Activated naive CD8-positive, alpha-beta T cell treated with anti-CD3 and anti-CD28 coated beads, Interleukin-2, amount 50 U/mL, for 24 hours (primary cell): ENCODE results near the gene AMOTL2.

ENCODE experiments used
- ATAC-seq: fragments of 150-1000 bp; cut with Tn5 transposase; one replicate; pipeline ENCODE4 v1.10.0; 2021
- DNase-seq: peaks from one replicate; pipeline ENCODE4 v3.0.0; 2021
- H3K27ac Mint-ChIP-seq: one replicate; pipeline ENCODE4 v1.8.0; 2021; ENCODE audit warnings: mild to moderate bottlenecking, mixed read lengths
- H3K27me3 Mint-ChIP-seq: one replicate; pipeline ENCODE4 v1.8.0; 2021; ENCODE audit warnings: mixed read lengths
- H3K36me3 Mint-ChIP-seq: one replicate; pipeline ENCODE4 v1.8.0; 2021; ENCODE audit warnings: low read depth, mixed read lengths
- H3K4me1 Mint-ChIP-seq: one replicate; pipeline ENCODE4 v1.8.0; 2021; ENCODE audit warnings: mixed read lengths
- H3K4me3 Mint-ChIP-seq: one replicate; pipeline ENCODE4 v1.8.0; 2021; ENCODE audit warnings: mild to moderate bottlenecking, moderate library complexity, mixed read lengths
- H3K9me3 Mint-ChIP-seq: one replicate; pipeline ENCODE4 v1.8.0; 2021; ENCODE audit warnings: mixed read lengths

AMOTL2 gene

DNA sequence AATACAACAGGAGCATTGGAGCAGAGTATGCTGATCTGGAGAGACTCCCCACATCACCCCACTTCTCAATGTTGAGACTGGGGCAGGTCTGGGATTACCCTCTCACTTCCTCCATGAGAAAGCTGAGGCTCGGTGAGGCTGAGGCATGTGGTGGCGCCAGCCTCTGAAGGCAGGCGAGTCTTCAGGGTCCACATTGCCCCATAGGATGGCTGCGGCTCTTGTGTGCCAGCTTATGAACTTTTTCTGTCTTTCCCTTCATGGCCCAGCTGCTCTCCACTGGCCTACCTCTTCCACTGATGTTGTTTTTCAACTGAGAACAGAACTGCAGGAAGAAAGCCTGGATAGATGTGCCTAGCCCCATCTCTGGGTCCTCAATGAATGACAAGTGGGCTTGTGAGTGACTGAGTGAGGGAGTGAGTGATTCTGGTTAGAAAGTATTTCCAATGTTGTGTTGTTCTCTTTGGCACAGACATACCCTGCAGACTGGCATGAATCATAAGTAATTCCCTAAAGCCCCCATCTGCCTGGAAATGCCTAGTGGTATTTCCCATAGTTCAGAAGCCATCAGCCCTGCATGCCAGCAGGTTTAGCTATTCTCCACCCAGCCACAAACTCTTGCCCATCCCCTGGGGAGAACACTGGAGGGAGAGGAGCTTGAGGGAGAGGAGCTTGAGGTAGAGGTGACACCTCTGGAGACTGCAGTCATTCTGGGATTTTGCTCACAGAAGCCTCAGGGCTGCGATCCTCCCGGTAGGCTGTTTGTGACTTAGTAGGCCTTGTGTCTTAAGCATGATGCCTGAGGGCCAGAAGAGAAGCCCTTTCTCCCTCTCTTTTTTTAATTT lies 56.9 kb downstream of the AMOTL2 start:
- no peaks in the 10 kb centered on the region for H3K36me3 Mint-ChIP-seq
- no peaks in the 10 kb centered on the region for H3K9me3 Mint-ChIP-seq
- peaks cover 29% of the 10 kb centered on the region for H3K27me3 Mint-ChIP-seq
- DNase-seq (no peak), ATAC-seq (no peak)
- no peak overlapping the region for H3K4me3 Mint-ChIP-seq
- peaks cover 3% of the 10 kb centered on the region for H3K4me1 Mint-ChIP-seq
- no peak overlapping the region for H3K27ac Mint-ChIP-seq

DNA sequence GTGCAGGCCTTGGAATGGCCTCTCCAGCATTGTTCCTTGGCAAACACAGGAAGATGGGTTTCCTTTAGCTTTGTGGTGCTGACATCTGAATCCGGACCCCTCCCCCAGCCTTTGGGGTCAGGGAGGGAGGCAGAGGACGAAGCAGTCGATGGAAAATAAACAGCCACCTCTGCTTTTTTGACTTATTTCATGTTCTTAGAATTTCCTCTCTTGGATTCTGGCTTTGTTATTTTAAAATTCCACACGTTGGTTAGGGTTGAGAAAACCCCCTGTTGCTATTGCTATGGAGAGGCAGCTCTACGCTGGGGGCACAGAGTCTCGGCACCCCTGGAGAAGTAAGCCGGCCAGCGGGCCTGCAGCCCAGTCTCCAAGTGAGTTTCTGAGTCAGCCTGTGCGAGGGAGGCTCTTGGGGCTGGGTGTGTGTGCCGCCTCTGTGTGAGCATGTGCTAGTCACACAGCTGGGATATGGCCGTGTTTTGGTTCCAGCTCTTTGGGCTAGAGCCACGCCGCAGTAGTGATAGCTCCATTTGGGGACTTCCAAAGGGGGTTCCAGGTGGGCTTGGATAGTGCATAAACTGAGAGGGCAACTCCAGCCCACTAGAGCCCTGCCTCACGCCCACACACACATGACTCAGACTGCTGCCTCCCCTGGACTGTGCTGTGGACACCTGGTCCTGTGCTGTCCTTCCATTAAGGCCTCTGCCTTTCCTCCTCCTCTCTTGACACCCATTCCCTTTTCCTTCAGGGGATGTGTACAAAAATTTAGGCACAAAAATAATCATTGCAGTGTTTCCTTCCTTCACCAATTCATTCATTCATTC lies 58.8 kb downstream of the AMOTL2 start:
- Mint-ChIP-seq H3K4me1 (peaks cover 3% of the 10 kb centered on the region), H3K27me3 (peaks cover 37% of the 10 kb centered on the region), H3K27ac (no peak overlapping the region), H3K36me3 (no peaks in the 10 kb centered on the region), H3K4me3 (no peak overlapping the region), H3K9me3 (no peaks in the 10 kb centered on the region)
- no peak for ATAC-seq
- DNase-seq = no peak

DNA sequence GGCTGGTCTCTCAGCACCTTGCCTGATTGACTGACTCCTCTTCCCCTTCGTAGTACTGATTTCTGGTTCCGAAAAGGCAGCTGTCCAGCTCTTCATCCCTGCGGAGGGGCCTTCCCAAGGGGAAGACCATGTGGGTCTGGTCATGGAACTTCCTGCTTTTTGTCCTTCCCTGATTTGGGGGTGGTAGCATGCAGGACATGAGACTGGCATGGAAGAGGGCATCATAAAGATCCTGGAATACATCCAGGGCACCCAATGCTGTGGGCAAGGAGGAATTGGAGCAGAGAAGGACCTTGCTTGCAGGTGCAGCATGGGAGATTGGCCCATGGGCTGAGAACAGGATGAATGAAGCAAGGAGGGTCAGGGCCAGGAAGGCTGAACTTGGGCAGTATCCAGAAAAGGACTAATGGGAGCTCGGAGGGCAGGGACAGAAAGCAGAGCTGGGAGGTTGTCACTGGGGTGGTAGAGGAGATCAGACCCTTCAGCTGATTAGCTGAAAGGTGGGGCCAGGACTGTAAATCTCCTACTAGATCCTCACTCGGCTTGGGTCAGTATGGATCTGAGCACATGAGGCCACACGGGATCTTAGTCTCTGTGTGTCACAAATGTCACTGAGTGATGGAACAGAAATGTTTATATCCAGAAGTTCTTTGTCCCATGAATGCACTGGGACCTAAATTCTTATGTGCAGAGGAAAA lies 59.5 kb downstream of the AMOTL2 start:
- H3K4me3 Mint-ChIP-seq = no peak overlapping the region
- H3K27ac Mint-ChIP-seq = no peak overlapping the region

DNA sequence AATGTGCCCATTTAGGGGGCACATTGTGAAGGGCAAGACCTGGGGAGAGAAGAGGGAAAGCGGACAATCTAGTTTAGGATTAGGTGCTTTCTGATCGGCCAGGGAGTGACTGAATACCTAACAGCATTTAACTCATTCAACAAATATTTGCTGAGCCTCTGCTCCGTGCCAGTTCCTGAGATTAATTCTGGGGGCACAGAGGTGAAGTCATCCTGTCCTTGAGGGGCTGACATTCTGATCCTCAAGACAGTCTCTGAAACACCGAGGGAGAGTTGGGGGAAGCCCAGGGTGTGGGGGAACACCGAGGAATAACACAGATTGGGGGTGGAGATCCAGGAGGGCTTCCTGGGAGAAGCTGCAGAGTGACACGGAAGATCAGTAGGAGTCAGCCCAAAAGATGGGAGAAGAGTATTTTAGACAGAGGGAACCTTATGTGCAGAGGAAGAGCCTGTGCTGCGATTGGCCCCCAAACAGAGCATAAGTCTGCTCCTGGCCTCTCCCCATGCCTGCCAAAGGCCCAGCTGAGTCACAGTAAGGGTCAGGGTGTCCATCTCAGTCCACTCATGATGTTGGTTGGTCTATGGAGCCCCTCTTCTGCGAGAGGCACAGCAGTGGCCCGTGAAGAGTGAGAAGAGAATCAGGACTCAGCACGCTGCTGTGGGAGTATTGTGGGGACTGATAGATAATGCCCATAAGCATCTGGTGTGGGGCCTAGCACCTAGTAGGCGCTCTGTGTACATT lies 60.2 kb downstream of the AMOTL2 start:
- peaks cover 40% of the 10 kb centered on the region for H3K27me3 Mint-ChIP-seq
- H3K27ac Mint-ChIP-seq = no peak overlapping the region
- H3K4me3 Mint-ChIP-seq = no peak overlapping the region
- no peak for DNase-seq
- peaks cover 3% of the 10 kb centered on the region for H3K4me1 Mint-ChIP-seq
- no peak for ATAC-seq
- H3K9me3 Mint-ChIP-seq = no peaks in the 10 kb centered on the region
- no peaks in the 10 kb centered on the region for H3K36me3 Mint-ChIP-seq

More for the DNA sequence above, 59.5 kb downstream of the AMOTL2 start:
- H3K36me3 Mint-ChIP-seq = no peaks in the 10 kb centered on the region
- peaks cover 3% of the 10 kb centered on the region for H3K4me1 Mint-ChIP-seq
- DNase-seq (no peak), ATAC-seq (no peak)
- no peaks in the 10 kb centered on the region for H3K9me3 Mint-ChIP-seq
- peaks cover 40% of the 10 kb centered on the region for H3K27me3 Mint-ChIP-seq

DNA sequence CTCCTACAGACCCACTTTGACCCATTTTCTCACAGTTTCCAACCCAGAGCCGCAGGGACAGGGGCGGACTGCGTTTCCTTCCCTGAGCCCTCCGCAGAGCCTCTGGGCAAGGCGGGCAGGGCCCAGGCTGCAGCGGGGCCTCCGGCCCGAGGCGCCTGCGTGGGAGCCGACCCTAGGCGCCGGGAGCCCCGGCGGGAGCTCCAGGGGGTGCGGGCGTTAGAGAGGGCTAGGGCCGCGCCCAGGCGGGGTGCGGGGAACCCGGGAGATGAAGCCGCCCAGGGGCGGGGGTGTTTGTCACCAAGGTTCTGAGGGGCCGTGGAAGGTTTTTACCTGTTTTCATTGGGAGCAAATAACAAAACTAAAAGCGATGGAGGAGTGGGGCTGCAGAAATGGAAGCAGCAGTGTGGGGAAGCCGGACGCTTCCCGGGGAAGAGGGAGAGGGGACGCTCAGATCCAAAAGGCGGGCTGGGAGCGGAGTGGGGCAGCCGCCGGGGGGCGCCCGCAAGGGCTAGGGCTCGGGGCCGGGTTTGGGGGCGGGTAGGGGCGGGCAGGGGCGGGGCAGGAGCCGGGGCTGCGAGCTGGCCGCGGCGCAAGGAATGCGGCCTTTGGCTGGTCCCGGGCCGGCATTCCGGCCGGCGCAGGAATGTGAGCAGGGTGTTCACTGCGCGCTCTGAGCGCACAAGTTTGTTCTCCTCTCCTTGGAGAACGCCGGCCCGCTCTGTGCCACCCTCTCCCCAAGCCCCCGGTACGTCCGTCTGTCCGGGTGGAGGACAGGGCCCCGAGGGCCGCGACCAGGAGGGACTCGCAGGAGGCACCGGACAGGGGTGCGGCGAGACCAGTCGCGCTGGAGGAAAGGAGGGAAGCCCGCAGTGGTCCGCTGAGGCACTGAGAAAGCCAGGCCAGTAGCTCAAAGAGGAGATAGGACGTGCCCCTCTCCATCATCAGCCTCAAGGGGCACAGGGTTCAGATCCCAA lies 61.1 kb downstream of the AMOTL2 start:
- H3K4me1 Mint-ChIP-seq = peaks cover 3% of the 10 kb centered on the region
- H3K36me3 Mint-ChIP-seq = no peaks in the 10 kb centered on the region
- no peak for DNase-seq
- H3K27me3 Mint-ChIP-seq = peaks cover 39% of the 10 kb centered on the region
- H3K9me3 Mint-ChIP-seq = no peaks in the 10 kb centered on the region
- no peak overlapping the region for H3K4me3 Mint-ChIP-seq
- H3K27ac Mint-ChIP-seq = no peak overlapping the region
- ATAC-seq = peak; percentile 8

DNA sequence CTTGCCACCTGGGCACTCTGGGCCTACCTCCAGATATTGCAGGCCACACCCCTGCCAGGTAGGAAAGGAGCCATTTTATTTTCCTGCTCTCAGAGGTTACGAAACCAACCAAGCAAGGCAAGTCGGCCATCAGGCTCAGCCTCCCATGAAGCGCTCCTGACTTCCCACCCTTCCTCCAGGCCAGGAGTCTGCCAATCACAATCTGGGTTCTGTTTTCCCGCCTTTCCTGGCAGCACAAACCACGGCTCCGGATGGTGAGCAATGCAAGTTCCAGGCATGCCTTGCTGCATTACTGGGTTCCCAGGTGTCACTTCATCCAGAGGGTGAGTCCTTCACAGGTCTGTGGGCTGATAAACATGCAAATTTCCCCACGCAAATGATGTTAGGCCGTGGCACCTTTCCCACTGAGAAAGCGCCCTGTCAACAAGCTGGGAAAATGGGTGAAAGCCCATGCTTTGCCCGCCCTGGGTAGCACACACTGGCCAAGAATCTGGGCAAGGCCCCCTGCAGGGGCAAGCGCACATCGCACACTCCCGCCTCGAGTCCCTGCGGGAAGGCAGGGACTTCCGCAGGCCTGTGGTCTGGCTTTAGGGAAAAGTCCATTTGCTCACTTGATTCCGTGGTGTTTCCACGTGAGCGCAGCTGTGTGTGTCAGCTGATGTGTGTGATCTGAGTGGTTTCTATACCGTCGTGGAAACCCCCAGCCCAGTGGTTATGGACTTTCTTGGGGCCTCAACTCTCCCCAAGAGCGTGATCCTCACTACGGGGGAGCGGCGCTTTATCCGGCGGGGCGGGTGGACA lies 62.0 kb downstream of the AMOTL2 start:
- H3K4me1 Mint-ChIP-seq = peaks cover 3% of the 10 kb centered on the region
- DNase-seq = no peak
- H3K9me3 Mint-ChIP-seq = no peaks in the 10 kb centered on the region
- no peaks in the 10 kb centered on the region for H3K36me3 Mint-ChIP-seq
- no peak overlapping the region for H3K4me3 Mint-ChIP-seq
- H3K27me3 Mint-ChIP-seq = peaks cover 41% of the 10 kb centered on the region
- H3K27ac Mint-ChIP-seq = no peak overlapping the region
- peak; percentile 44 for ATAC-seq

DNA sequence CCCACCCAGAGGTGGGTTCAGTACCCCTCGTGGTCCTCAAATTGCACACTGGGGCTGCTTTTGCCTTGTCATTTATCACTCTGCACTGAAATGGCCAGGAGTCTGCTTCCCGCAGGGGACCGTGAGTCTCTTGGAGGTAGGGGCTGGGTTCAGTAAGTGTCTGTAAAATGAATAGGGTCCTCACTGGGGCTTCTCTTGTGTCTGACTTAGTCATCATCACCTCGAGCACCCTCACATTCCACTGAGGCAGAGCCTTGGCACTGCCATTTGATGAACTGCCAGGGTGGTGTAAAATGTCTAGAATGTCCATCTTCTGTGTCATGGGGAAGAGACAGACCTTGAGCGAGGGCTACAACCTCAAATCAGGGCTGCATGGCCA lies 62.6 kb downstream of the AMOTL2 start:
- Mint-ChIP-seq H3K4me1 (peaks cover 3% of the 10 kb centered on the region), H3K36me3 (no peaks in the 10 kb centered on the region), H3K27ac (no peak overlapping the region), H3K27me3 (peaks cover 44% of the 10 kb centered on the region), H3K9me3 (no peaks in the 10 kb centered on the region), H3K4me3 (no peak overlapping the region)
- ATAC-seq (no peak), DNase-seq (no peak)

DNA sequence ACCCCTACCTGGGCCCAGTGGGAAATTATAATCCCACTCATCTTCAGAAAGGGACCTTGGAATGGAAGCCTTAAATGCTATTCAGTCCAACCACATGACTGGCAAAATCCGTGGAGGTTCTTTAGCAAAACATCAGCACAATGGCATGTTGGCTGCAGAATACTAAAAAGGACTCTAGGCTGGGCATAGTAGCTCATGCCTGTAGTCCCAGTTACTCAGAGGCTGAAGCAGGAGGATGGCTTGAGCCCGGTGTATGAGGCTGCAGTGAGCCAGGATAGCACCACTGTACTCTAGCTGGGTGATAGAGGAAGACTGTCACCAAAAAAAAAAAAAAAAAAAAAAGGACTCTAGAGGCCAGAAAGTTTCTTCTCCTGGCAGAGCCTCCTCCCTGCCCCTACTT lies 63.0 kb downstream of the AMOTL2 start:
- H3K36me3 Mint-ChIP-seq = no peaks in the 10 kb centered on the region
- peaks cover 47% of the 10 kb centered on the region for H3K27me3 Mint-ChIP-seq
- H3K4me1 Mint-ChIP-seq = peaks cover 3% of the 10 kb centered on the region
- no peaks in the 10 kb centered on the region for H3K9me3 Mint-ChIP-seq
- no peak overlapping the region for H3K4me3 Mint-ChIP-seq
- DNase-seq (no peak), ATAC-seq (no peak)
- H3K27ac Mint-ChIP-seq = no peak overlapping the region

DNA sequence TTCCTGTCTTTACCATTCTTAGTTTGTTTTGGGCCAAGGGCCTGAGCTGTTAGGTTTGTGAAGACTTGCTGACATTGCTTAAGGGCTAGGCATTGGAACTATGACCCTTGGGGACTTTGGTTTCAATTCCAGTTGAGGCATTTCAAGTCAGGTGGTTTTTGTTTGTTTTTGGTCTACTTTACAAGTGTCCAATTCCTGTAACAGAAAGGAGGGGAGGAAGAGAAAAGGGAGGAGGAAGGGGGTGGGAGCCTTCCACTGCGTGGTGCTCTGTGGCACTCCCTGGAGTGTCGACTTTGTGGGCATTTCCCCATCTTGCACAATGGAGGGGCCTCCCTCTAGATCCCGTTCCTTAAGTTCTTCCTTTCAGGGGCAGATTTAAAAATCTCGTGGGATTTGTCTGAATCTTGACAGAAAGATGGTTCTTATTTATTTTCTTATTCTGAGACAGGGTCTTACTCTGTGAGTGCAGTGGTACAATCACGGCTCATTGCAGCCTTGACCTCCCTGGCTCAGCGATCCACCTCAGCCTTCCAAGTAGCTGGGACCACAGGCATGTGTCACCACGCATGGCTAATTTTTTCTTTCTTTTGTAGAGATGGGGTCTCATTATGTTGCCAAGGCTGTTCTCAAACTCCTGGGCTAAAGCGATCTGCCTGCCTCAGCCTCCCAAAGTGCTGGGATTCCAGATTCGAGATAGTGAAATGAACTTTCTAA lies 64.1 kb downstream of the AMOTL2 start:
- DNase-seq (no peak), ATAC-seq (no peak)
- Mint-ChIP-seq H3K27me3 (peaks cover 53% of the 10 kb centered on the region), H3K27ac (no peak overlapping the region), H3K4me1 (no peaks in the 10 kb centered on the region), H3K4me3 (no peak overlapping the region), H3K36me3 (no peaks in the 10 kb centered on the region), H3K9me3 (no peaks in the 10 kb centered on the region)

DNA sequence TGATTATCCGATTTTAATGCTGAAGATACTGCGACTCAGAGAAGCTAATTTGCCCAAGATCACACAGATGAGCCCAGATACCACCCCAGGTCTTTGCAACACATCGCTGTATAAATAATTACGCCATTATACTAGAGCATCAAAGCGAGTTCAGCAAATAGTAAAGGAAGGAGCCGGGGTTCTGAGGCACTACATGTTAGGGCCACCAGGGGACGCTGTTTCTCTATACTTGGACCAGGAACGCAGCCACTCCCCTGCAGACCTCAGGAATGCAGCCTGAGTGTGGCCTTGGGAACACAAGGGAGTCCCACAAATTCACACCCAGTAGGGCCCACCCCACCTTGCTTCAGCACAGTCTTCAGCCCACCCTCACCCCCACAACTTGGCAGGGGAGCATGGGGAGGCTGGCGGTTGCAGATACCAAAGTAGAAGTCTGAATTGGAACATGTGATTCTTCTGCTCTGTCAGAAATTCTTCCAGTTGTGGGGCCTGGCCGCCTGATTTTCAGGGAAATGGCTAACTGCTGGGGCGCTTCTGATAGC lies 65.8 kb downstream of the AMOTL2 start:
- Mint-ChIP-seq H3K4me3 (peak overlapping the region; percentile 12), H3K4me1 (no peaks in the 10 kb centered on the region), H3K27me3 (peaks cover 48% of the 10 kb centered on the region), H3K9me3 (no peaks in the 10 kb centered on the region), H3K36me3 (no peaks in the 10 kb centered on the region), H3K27ac (no peak overlapping the region)
- peak; percentile 50 for ATAC-seq
- peak; percentile 79 for DNase-seq

DNA sequence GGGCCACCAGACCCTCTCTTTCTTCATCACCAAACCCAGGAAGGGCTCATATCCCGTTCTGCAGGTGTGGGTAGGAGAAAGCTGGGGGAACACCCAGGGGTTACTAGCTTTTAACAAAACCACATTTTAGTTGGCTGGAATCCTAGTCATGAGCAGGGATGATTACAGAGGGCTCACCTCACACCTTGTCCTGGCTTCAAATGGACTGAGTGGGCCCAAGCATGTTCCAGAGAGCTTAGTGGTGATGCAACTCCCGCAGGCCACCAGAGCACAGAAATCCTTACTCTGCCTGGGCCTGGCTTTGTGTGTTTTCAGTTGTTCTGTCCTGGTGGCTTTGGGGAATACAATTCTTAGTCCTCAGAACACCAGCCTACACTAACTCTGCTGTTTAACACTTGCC lies 66.8 kb downstream of the AMOTL2 start:
- H3K4me3 Mint-ChIP-seq = no peak overlapping the region
- DNase-seq (no peak), ATAC-seq (no peak)
- no peak overlapping the region for H3K27ac Mint-ChIP-seq
- H3K4me1 Mint-ChIP-seq = no peaks in the 10 kb centered on the region
- H3K36me3 Mint-ChIP-seq = no peaks in the 10 kb centered on the region
- no peaks in the 10 kb centered on the region for H3K9me3 Mint-ChIP-seq
- peaks cover 42% of the 10 kb centered on the region for H3K27me3 Mint-ChIP-seq

DNA sequence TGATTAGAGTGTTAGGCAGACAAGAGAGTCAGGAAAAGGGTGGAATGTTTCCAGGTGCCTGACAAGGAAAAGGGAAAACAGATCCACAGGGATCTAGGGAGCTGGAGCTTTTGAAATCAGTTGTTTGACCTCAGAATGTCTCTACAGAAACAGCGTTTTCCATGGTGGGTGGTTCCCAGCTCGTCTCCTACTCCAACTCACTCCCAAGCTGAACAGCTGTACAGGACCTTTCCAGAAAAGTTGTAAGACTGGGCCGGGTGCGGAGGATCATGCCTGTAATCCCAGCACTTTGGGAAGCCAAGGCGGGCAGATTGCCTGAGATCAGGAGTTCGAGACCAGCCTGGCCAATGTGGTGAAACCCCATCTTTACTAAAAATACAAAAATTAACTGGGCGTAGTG lies 67.9 kb downstream of the AMOTL2 start:
- no peak overlapping the region for H3K4me3 Mint-ChIP-seq
- no peaks in the 10 kb centered on the region for H3K4me1 Mint-ChIP-seq
- DNase-seq (no peak), ATAC-seq (no peak)
- no peaks in the 10 kb centered on the region for H3K9me3 Mint-ChIP-seq
- H3K36me3 Mint-ChIP-seq = no peaks in the 10 kb centered on the region
- peaks cover 31% of the 10 kb centered on the region for H3K27me3 Mint-ChIP-seq
- no peak overlapping the region for H3K27ac Mint-ChIP-seq
